ENCODE measurements around the gene CDH4. TPM values are rescaled to one million over a fixed set of nuclear protein-coding genes. Genes with fewer than 3 reads are reported as not detected.

The CDH4 gene
- total RNA-seq, 1 donor from 2014 or later, result 12.1 TPM

DNA sequence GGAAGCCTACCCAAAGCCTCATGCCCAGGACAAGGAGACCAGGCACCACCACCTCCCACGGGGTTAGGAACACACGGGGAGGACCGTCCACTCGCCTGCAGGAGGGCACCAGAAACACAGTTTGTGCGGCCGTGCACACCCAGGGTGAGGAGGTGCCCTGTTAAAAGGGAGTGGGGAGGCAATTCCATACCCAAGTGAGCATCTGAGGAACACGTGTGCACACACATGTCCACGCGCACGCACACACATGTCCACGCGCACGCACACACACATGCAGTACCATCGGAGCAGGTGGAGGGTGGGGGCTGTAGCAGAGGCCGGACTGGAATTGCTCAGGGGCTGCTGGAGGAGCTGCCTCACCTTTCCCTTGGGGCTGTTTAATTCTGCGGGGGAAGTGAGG lies 554.3 kb downstream of the CDH4 start:
- Histone ChIP-seq H3K27me3 (ENCODE audit: control insufficient read depth, insufficient read depth, low read length) (no peaks in the 10 kb centered on the region), H3K4me3 (ENCODE audit: low read depth, low read length) (no peak overlapping the region), H3K36me3 (ENCODE audit: control insufficient read depth, insufficient read depth, low read length) (no peaks in the 10 kb centered on the region)
- no peak for DNase-seq (ENCODE audit: low read depth)
- no peak for FAIRE-seq
- TF ChIP-seq, protein P1, sequence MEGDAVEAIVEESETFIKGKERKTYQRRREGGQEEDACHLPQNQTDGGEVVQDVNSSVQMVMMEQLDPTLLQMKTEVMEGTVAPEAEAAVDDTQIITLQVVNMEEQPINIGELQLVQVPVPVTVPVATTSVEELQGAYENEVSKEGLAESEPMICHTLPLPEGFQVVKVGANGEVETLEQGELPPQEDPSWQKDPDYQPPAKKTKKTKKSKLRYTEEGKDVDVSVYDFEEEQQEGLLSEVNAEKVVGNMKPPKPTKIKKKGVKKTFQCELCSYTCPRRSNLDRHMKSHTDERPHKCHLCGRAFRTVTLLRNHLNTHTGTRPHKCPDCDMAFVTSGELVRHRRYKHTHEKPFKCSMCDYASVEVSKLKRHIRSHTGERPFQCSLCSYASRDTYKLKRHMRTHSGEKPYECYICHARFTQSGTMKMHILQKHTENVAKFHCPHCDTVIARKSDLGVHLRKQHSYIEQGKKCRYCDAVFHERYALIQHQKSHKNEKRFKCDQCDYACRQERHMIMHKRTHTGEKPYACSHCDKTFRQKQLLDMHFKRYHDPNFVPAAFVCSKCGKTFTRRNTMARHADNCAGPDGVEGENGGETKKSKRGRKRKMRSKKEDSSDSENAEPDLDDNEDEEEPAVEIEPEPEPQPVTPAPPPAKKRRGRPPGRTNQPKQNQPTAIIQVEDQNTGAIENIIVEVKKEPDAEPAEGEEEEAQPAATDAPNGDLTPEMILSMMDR (IDR thresholded peaks at IDR 0.05; ENCODE audit: insufficient read depth, low read length, severe bottlenecking), result no peak

DNA sequence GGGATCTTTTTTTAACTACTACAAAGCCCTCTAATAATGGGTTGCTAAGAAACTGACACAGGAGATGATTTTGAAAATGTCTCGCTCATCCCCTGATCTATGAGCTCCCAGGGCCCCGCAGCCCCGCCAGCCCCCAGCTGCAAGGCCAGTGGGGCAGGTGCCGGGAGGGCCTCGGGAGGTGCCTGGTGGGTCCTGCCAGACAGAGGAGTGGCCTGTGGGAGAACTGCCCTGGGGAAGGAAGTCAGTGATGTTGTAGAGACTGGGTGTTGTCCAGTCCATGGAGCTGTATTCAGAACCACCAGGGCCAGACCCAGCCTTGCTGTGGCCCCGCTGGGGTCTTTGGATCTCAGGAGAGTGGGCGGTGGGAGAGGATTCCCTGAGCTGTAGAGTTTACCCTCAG lies 554.9 kb downstream of the CDH4 start:
- Histone ChIP-seq H3K27me3 (ENCODE audit: control insufficient read depth, insufficient read depth, low read length) (no peaks in the 10 kb centered on the region), H3K4me3 (ENCODE audit: low read depth, low read length) (no peak overlapping the region), H3K36me3 (ENCODE audit: control insufficient read depth, insufficient read depth, low read length) (no peaks in the 10 kb centered on the region)
- DNase-seq (ENCODE audit: low read depth), result no peak
- TF ChIP-seq, protein P1 (IDR thresholded peaks at IDR 0.05; ENCODE audit: insufficient read depth, low read length, severe bottlenecking), result no peak
- no peak for FAIRE-seq

DNA sequence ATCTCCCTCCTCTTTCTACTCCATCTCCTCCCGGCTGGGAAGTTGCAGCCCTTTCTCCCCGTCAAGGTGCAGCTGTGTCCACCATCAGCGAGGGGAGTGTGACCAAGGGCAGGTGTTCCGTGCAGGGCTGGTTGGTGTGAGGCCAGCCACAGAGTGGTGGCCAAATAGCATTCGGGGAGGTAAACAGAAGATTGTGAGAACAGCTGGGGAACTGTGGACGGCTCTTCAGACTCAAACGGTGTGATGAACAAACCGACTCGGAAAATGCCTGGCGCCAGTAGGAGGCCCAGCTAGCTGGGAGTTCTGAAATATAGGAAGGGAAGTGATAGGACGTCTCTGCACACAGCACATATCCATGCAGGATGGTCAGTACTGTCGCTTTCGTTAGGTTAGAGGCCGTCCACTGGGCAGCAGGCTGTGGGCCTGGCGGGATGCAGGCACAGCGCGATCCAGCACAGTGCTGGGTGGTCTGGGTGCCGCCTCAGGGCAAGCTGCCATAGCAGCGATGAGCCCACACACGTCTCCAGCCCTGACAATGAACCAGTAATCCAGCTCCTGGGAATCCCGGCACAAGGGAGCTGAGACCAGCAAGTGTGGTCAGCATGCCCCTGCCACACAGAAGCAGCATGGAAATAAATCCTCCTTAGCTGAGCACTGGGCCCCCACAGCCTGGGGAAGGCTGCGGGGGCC lies 555.6 kb downstream of the CDH4 start:
- H3K4me3 ChIP-seq (ENCODE audit: low read depth, low read length), result no peak overlapping the region
- no peaks in the 10 kb centered on the region for H3K36me3 ChIP-seq (ENCODE audit: control insufficient read depth, insufficient read depth, low read length)
- no peaks in the 10 kb centered on the region for H3K27me3 ChIP-seq (ENCODE audit: control insufficient read depth, insufficient read depth, low read length)
- FAIRE-seq (no peak), DNase-seq (ENCODE audit: low read depth) (no peak)
- TF ChIP-seq, protein P1 (IDR thresholded peaks at IDR 0.05; ENCODE audit: insufficient read depth, low read length, severe bottlenecking), result no peak

DNA sequence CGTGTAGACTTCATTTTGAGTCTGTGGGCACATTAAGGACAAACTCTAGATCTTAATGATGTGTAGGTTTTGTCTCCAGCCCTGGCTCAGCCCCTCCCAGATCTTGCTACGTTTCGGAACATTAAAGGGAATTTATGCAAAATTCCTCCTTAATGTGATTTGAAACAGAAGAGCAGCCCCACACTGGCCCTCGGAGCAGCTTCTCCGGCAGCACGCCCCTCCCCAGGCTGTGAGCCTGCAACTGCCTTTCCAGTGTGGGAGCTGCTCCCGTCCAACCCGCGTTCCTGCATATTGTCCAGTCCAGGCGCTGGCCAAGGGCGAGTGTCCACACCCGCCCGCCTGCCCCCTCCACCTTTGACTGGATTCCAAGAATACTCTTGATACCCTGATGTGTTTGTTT lies 556.4 kb downstream of the CDH4 start:
- no peak for FAIRE-seq
- H3K27me3 ChIP-seq (ENCODE audit: control insufficient read depth, insufficient read depth, low read length), result no peaks in the 10 kb centered on the region
- DNase-seq (ENCODE audit: low read depth), result no peak

DNA sequence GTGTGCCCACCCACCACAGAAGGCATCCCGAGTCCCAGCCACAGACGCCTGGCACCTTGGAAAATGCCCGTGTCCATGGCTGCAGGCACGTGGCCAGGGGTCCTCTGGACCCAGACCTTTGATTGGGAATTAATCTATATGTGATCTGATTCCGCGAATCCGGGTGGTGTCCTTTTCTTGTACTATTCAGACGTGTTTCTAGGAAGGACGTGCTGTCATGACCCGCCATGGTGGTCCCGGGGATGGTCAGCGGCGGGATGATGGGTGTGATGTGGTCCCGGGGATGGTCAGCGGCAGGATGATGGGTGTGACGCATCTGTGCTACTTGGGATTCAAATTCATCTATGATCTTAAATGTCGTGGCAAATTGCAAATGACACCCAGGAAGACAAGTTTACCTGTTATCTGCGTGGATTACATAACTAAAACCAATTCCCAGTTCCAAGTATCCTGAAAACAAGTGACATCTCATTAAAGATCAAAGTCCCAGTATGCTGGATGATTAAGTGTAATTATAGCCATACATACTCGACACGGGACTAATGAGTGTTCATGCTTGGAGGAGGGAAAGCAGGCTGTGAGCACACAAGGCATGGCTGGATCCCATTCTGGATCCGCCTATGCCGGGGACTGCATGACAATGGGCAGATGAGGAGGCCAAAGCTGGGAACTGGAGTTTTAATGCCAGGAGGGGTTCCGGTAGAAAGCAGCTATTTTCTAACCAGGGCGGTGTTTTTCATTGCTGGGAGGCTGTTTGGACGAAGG lies 557.1 kb downstream of the CDH4 start:
- DNase-seq (ENCODE audit: low read depth) (no peak), FAIRE-seq (peak; percentile 13)
- Histone ChIP-seq H3K36me3 (ENCODE audit: control insufficient read depth, insufficient read depth, low read length) (no peaks in the 10 kb centered on the region), H3K4me3 (ENCODE audit: low read depth, low read length) (no peak overlapping the region), H3K27me3 (ENCODE audit: control insufficient read depth, insufficient read depth, low read length) (no peaks in the 10 kb centered on the region)
- TF ChIP-seq, protein P1 (IDR thresholded peaks at IDR 0.05; ENCODE audit: insufficient read depth, low read length, severe bottlenecking), result no peak

More for the DNA sequence above, 556.4 kb downstream of the CDH4 start:
- Histone ChIP-seq H3K4me3 (ENCODE audit: low read depth, low read length) (no peak overlapping the region), H3K36me3 (ENCODE audit: control insufficient read depth, insufficient read depth, low read length) (no peaks in the 10 kb centered on the region)
- TF ChIP-seq, protein P1 (IDR thresholded peaks at IDR 0.05; ENCODE audit: insufficient read depth, low read length, severe bottlenecking), result no peak
